NCI-H446 treated with DMSO at 0.1 percent for 48 hours (cell line): ENCODE data around the gene TMEFF1.

ENCODE experiments used
- DNase-seq: peaks from one replicate; lab custom pipeline; 2025; lab: John Stamatoyannopoulos, UW

Gene TMEFF1

GRCh38 chr9:100577776-100578448 is 105.0 kb downstream of the TMEFF1 start, which contains the start of gene CAVIN4:
Gene CAVIN4, plus strand, starts transcription at chr9:100578079. Its CDS starts 65 bp downstream, at chr9:100578144.
- DNase-seq, result no peak

- DNase-seq, result no peak
Measured at GRCh38 chr9:100578610-100579009, 105.7 kb downstream of the TMEFF1 start.

GRCh38 chr9:100579665-100580064 is 106.7 kb downstream of the TMEFF1 start:
- DNase-seq, result no peak

- no peak for DNase-seq
Measured at GRCh38 chr9:100580257-100580656, 107.3 kb downstream of the TMEFF1 start.

- no peak for DNase-seq
Measured at GRCh38 chr9:100581081-100581480, 108.1 kb downstream of the TMEFF1 start.

- DNase-seq, result no peak
Measured at GRCh38 chr9:100581661-100582060, 108.7 kb downstream of the TMEFF1 start.

- DNase-seq, result no peak
Measured at GRCh38 chr9:100583014-100583802, 110.3 kb downstream of the TMEFF1 start.

GRCh38 chr9:100584951-100585350 is 112.0 kb downstream of the TMEFF1 start:
- DNase-seq, result no peak

GRCh38 chr9:100586093-100586492 is 113.1 kb downstream of the TMEFF1 start:
- no peak for DNase-seq

- no peak for DNase-seq
Measured at GRCh38 chr9:100587375-100587774, 114.4 kb downstream of the TMEFF1 start.

- DNase-seq, result no peak
Measured at GRCh38 chr9:100589582-100589981, 116.6 kb downstream of the TMEFF1 start.

- DNase-seq, result no peak
Measured at GRCh38 chr9:100590481-100590880, 117.5 kb downstream of the TMEFF1 start.

GRCh38 chr9:100591139-100591538 is 118.2 kb downstream of the TMEFF1 start:
- DNase-seq, result no peak

GRCh38 chr9:100591639-100592412 is 118.9 kb downstream of the TMEFF1 start:
- DNase-seq, result no peak

GRCh38 chr9:100595391-100596199 is 122.6 kb downstream of the TMEFF1 start:
- peak; percentile 5 for DNase-seq

GRCh38 chr9:100597236-100597635 is 124.3 kb downstream of the TMEFF1 start:
- no peak for DNase-seq

GRCh38 chr9:100598641-100599145 is 125.7 kb downstream of the TMEFF1 start:
- DNase-seq, result no peak

GRCh38 chr9:100600521-100601079 is 127.7 kb downstream of the TMEFF1 start:
- DNase-seq, result no peak

GRCh38 chr9:100601216-100601615 is 128.3 kb downstream of the TMEFF1 start:
- DNase-seq, result peak; percentile 22

- DNase-seq, result peak; percentile 59
Measured at GRCh38 chr9:100602342-100602801, 129.4 kb downstream of the TMEFF1 start.

GRCh38 chr9:100605405-100605804 is 132.5 kb downstream of the TMEFF1 start:
- no peak for DNase-seq
